Mesenchymal stem cell (in vitro differentiated cells and primary cell): ENCODE measurements around the gene PSMF1.

Source experiments
- DNase-seq: peaks from one replicate; pipeline ENCODE4 v3.0.0-alpha.2; 2013
- H2AFZ ChIP-seq: one replicate; pipeline ENCODE4 v1.6.1; 2013; ENCODE audit warnings: low read depth, mild to moderate bottlenecking, control low read depth, inconsistent platforms, low read length, moderate library complexity
- H2AK5ac ChIP-seq: 2 replicates; pipeline ENCODE4 v1.6.1; 2013; ENCODE audit warnings: low read length, moderate library complexity, mild to moderate bottlenecking, inconsistent platforms; ENCODE audit not compliant: severe bottlenecking
- H2BK120ac ChIP-seq: one replicate; pipeline ENCODE4 v1.6.1; 2013; ENCODE audit warnings: low read depth, mild to moderate bottlenecking, inconsistent platforms, low read length, moderate library complexity
- H2BK12ac ChIP-seq, 2 experiments: one replicate each; pipeline ENCODE4 v1.6.1; 2013; ENCODE audit warnings: inconsistent platforms in 2 of 2, low read length in 2 of 2, mild to moderate bottlenecking in 2 of 2, moderate library complexity in 2 of 2, control low read depth in 1 of 2
- H2BK15ac ChIP-seq: one replicate; pipeline ENCODE4 v1.6.1; 2013; ENCODE audit warnings: mild to moderate bottlenecking, low read depth, inconsistent platforms; ENCODE audit not compliant: poor library complexity, severe bottlenecking
- H2BK5ac ChIP-seq: 2 replicates; pipeline ENCODE4 v1.6.1; 2013; ENCODE audit warnings: low read depth, mild to moderate bottlenecking, low read length, control low read depth, inconsistent platforms; ENCODE audit not compliant: poor library complexity, severe bottlenecking
- H3K14ac ChIP-seq, 2 experiments: one replicate each; pipeline ENCODE4 v1.6.1; 2013; ENCODE audit warnings: inconsistent platforms in 2 of 2, low read length in 2 of 2, control low read depth in 1 of 2, mild to moderate bottlenecking in 1 of 2, moderate library complexity in 1 of 2
- H3K18ac ChIP-seq, 2 experiments: one replicate each; pipeline ENCODE4 v1.6.1; 2013; ENCODE audit warnings: inconsistent platforms in 2 of 2, low read length in 2 of 2, control low read depth in 1 of 2, low read depth in 1 of 2, mild to moderate bottlenecking in 1 of 2
- H3K23ac ChIP-seq, 2 experiments: one replicate each; pipeline ENCODE4 v1.6.1; 2013; ENCODE audit warnings: inconsistent platforms in 2 of 2, low read length in 2 of 2, mild to moderate bottlenecking in 2 of 2, moderate library complexity in 2 of 2, control low read depth in 1 of 2
- H3K27ac ChIP-seq: 2 replicates; pipeline ENCODE4 v1.5.1; 2013; ENCODE audit warnings: mild to moderate bottlenecking, moderate library complexity, low read length, control low read depth, inconsistent platforms; ENCODE audit not compliant: poor library complexity, severe bottlenecking
- H3K27me3 ChIP-seq, 2 experiments: 2 replicates each; pipeline versions ENCODE4 v1.6.1 to v1.7.0; 2013; ENCODE audit warnings: low read length in 2 of 2, mild to moderate bottlenecking in 2 of 2, moderate library complexity in 2 of 2, control low read depth in 1 of 2, inconsistent platforms in 1 of 2; ENCODE audit not compliant: control insufficient read depth in 1 of 2, insufficient read depth in 1 of 2
- H3K36me3 ChIP-seq, 2 experiments: 2 replicates each; pipeline versions ENCODE4 v1.6.1 to v1.7.0; 2013; ENCODE audit warnings: low read length in 2 of 2, control low read depth in 1 of 2, inconsistent platforms in 1 of 2, low read depth in 1 of 2, mild to moderate bottlenecking in 1 of 2; ENCODE audit not compliant: insufficient read depth in 2 of 2, control insufficient read depth in 1 of 2
- H3K4ac ChIP-seq, 2 experiments: one replicate each; pipeline ENCODE4 v1.6.1; 2013; ENCODE audit warnings: inconsistent platforms in 2 of 2, low read length in 2 of 2, mild to moderate bottlenecking in 2 of 2, moderate library complexity in 2 of 2, control low read depth in 1 of 2, low read depth in 1 of 2
- H3K4me1 ChIP-seq: 2 replicates; pipeline ENCODE4 v1.6.1; 2013; ENCODE audit warnings: low read depth, low read length, control low read depth; ENCODE audit not compliant: control insufficient read depth, insufficient read depth
- H3K4me2 ChIP-seq: 2 replicates; pipeline ENCODE4 v1.6.1; 2013; ENCODE audit warnings: low read length, mild to moderate bottlenecking, inconsistent platforms; ENCODE audit not compliant: poor library complexity, severe bottlenecking
- H3K4me3 ChIP-seq, 2 experiments: 2 replicates each; pipeline versions ENCODE4 v1.5.1 to v1.7.0; 2013; ENCODE audit warnings: low read length in 2 of 2, mild to moderate bottlenecking in 2 of 2, control low read depth in 1 of 2, low read depth in 1 of 2; ENCODE audit not compliant: insufficient read depth in 1 of 2
- H3K79me1 ChIP-seq: replicated peaks from 2 replicates; pipeline ENCODE4 v1.6.1; 2013; ENCODE audit warnings: mild to moderate bottlenecking, control low read depth, low read length, inconsistent platforms; ENCODE audit not compliant: poor library complexity, severe bottlenecking
- H3K9ac ChIP-seq: 2 replicates; pipeline ENCODE4 v1.7.0; 2013; ENCODE audit warnings: mild to moderate bottlenecking, low read length, moderate library complexity
- H3K9me3 ChIP-seq: 2 replicates; pipeline ENCODE4 v1.7.0; 2013; ENCODE audit warnings: mild to moderate bottlenecking, low read length; ENCODE audit not compliant: control insufficient read depth
- H4K8ac ChIP-seq: one replicate; pipeline ENCODE4 v1.6.1; 2013; ENCODE audit warnings: inconsistent platforms, mild to moderate bottlenecking, low read length, moderate library complexity
- H4K91ac ChIP-seq: one replicate; pipeline ENCODE4 v1.6.1; 2013; ENCODE audit warnings: mild to moderate bottlenecking, low read length, inconsistent platforms
- WGBS: methylation state at CpG from one replicate; pipeline ENCODE4 v1.1.7; 2013; ENCODE audit warnings: mixed read lengths; 5-methylcytosine and 5-hydroxymethylcytosine counted together

The PSMF1 gene

GRCh38 chr20:1195226-1195625, 76.8 kb downstream of the PSMF1 start:
- H3K36me3 ChIP-seq, result no peaks in the 10 kb centered on the region
- no peak overlapping the region for H4K8ac ChIP-seq
- no peak overlapping the region for H3K18ac ChIP-seq
- no peak overlapping the region for H2AFZ ChIP-seq
- no peak overlapping the region for H2BK120ac ChIP-seq
- no peak overlapping the region for H3K4ac ChIP-seq
- H3K4me3 ChIP-seq, result no peak overlapping the region
- H3K9ac ChIP-seq, result no peak overlapping the region
- no peak overlapping the region for H3K4me2 ChIP-seq
- no peak overlapping the region for H4K91ac ChIP-seq
- H2BK12ac ChIP-seq, result no peak overlapping the region
- H3K14ac ChIP-seq, result no peak overlapping the region
- peaks cover 65 to 75% of the 10 kb centered on the region in 2 experiments for H3K27me3 ChIP-seq
- H3K27ac ChIP-seq, result no peak overlapping the region
- no peak overlapping the region for H2AK5ac ChIP-seq
- no peaks in the 10 kb centered on the region for H3K4me1 ChIP-seq
- DNase-seq, result no peak
- H3K79me1 ChIP-seq, result no peaks in the 10 kb centered on the region
- H2BK5ac ChIP-seq, result no peak overlapping the region
- no peak overlapping the region for H2BK15ac ChIP-seq
- 78% methylated on average over 1 of the region's 1 CpG for WGBS
- H3K23ac ChIP-seq, result no peak overlapping the region
- peaks cover 4% of the 10 kb centered on the region for H3K9me3 ChIP-seq

GRCh38 chr20:1196634-1197033, 78.2 kb downstream of the PSMF1 start:
- no peak overlapping the region for H2BK5ac ChIP-seq
- no peak overlapping the region for H3K4me2 ChIP-seq
- no peak overlapping the region for H3K27ac ChIP-seq
- H2AK5ac ChIP-seq, result no peak overlapping the region
- no peaks in the 10 kb centered on the region for H3K79me1 ChIP-seq
- no peak overlapping the region for H3K23ac ChIP-seq
- WGBS, result 60% methylated on average over 2 of the region's 2 CpGs
- no peaks in the 10 kb centered on the region for H3K4me1 ChIP-seq
- H2BK120ac ChIP-seq, result no peak overlapping the region
- no peak overlapping the region for H3K14ac ChIP-seq
- no peak overlapping the region for H4K91ac ChIP-seq
- no peak overlapping the region for H2AFZ ChIP-seq
- H3K4me3 ChIP-seq, result no peak overlapping the region
- peaks cover 51 to 70% of the 10 kb centered on the region in 2 experiments for H3K27me3 ChIP-seq
- H3K18ac ChIP-seq, result no peak overlapping the region
- DNase-seq, result no peak
- no peak overlapping the region for H2BK12ac ChIP-seq
- H3K9ac ChIP-seq, result no peak overlapping the region
- no peak overlapping the region for H3K4ac ChIP-seq
- peaks cover 4% of the 10 kb centered on the region for H3K9me3 ChIP-seq
- H4K8ac ChIP-seq, result no peak overlapping the region
- no peak overlapping the region for H2BK15ac ChIP-seq
- no peaks in the 10 kb centered on the region for H3K36me3 ChIP-seq

GRCh38 chr20:1197801-1198200, 79.4 kb downstream of the PSMF1 start:
- Histone ChIP-seq H3K79me1 (no peaks in the 10 kb centered on the region), H4K8ac (no peak overlapping the region), H2BK120ac (no peak overlapping the region), H3K14ac (no peak overlapping the region), H2BK5ac (no peak overlapping the region), H3K27me3 (peaks cover 48 to 74% of the 10 kb centered on the region in 2 experiments), H3K27ac (no peak overlapping the region), H3K36me3 (no peaks in the 10 kb centered on the region), H3K4ac (no peak overlapping the region), H3K23ac (no peak overlapping the region), H2AFZ (no peak overlapping the region), H2BK15ac (no peak overlapping the region), H3K4me1 (no peaks in the 10 kb centered on the region), H3K4me3 (no peak overlapping the region), H4K91ac (no peak overlapping the region), H3K9ac (no peak overlapping the region), H2BK12ac (no peak overlapping the region), H3K4me2 (no peak overlapping the region), H2AK5ac (no peak overlapping the region), H3K18ac (no peak overlapping the region), H3K9me3 (peaks cover 4% of the 10 kb centered on the region)
- DNase-seq, result no peak
- 86% methylated on average over 7 of the region's 7 CpGs for WGBS

GRCh38 chr20:1198751-1199150, 80.3 kb downstream of the PSMF1 start:
- Histone ChIP-seq H3K4me3 (no peak overlapping the region), H4K91ac (no peak overlapping the region), H2BK15ac (no peak overlapping the region), H2BK120ac (no peak overlapping the region), H3K4me2 (no peak overlapping the region), H3K79me1 (no peaks in the 10 kb centered on the region), H2AFZ (no peak overlapping the region), H2BK5ac (no peak overlapping the region), H3K18ac (no peak overlapping the region), H4K8ac (no peak overlapping the region), H3K4me1 (no peaks in the 10 kb centered on the region), H3K9ac (no peak overlapping the region), H3K14ac (no peak overlapping the region), H3K23ac (no peak overlapping the region), H3K27me3 (peaks cover 49 to 81% of the 10 kb centered on the region in 2 experiments), H2BK12ac (no peak overlapping the region), H3K27ac (no peak overlapping the region), H3K9me3 (peaks cover 4% of the 10 kb centered on the region), H3K36me3 (no peaks in the 10 kb centered on the region), H2AK5ac (no peak overlapping the region), H3K4ac (no peak overlapping the region)
- WGBS, result 94% methylated on average over 5 of the region's 5 CpGs
- DNase-seq, result no peak
